KMS-11 (cell line): Measurements from ENCODE around the gene WASF3.
"Not testable (repeated sequence)": the region's sequence is repeated elsewhere in the genome, so short reads cannot be mapped to it uniquely, and the experiment has no call there.

Source experiments
- H2AFZ ChIP-seq: fragments of 200-600 bp; sonication (generic); 2 replicates; pipeline ENCODE4 v1.6.1; 2016; ENCODE audit warnings: antibody characterized with exemption, mixed run types, low read depth
- H3K27ac ChIP-seq: fragments of 200-600 bp; sonication (generic); 2 replicates; pipeline ENCODE4 v1.6.1; 2016; ENCODE audit warnings: mild to moderate bottlenecking, mixed run types
- H3K27me3 ChIP-seq: fragments of 200-600 bp; sonication (generic); 2 replicates; pipeline ENCODE4 v1.6.1; 2017; ENCODE audit warnings: mild to moderate bottlenecking, low read depth, mixed run types, moderate library complexity; ENCODE audit not compliant: insufficient read depth
- H3K36me3 ChIP-seq: fragments of 200-600 bp; sonication (generic); 2 replicates; pipeline ENCODE4 v1.6.1; 2017; ENCODE audit warnings: mild to moderate bottlenecking, mixed run types; ENCODE audit not compliant: insufficient read depth
- H3K4me1 ChIP-seq: fragments of 200-600 bp; sonication (generic); 2 replicates; pipeline ENCODE4 v1.6.1; 2016; ENCODE audit warnings: mild to moderate bottlenecking, low read depth, mixed run types; ENCODE audit not compliant: poor library complexity, severe bottlenecking
- H3K4me2 ChIP-seq: fragments of 200-600 bp; sonication (generic); 2 replicates; pipeline ENCODE4 v1.7.0; 2016; ENCODE audit warnings: mild to moderate bottlenecking, mixed run types
- H3K4me3 ChIP-seq: fragments of 200-600 bp; sonication (generic); IDR thresholded peaks from 2 replicates; pipeline ENCODE4 v1.6.1; 2017; ENCODE audit warnings: low read depth, low read length, mixed read lengths; ENCODE audit not compliant: insufficient read depth
- H3K79me2 ChIP-seq: fragments of 200-600 bp; sonication (generic); 2 replicates; pipeline ENCODE4 v1.6.1; 2016; ENCODE audit warnings: low read depth, mixed run types; ENCODE audit not compliant: insufficient read depth
- H3K9ac ChIP-seq: fragments of 200-600 bp; sonication (generic); 2 replicates; pipeline ENCODE4 v1.6.1; 2016; ENCODE audit warnings: mild to moderate bottlenecking, mixed run types
- H4K20me1 ChIP-seq: fragments of 200-600 bp; sonication (generic); 2 replicates; pipeline ENCODE4 v1.6.1; 2016; ENCODE audit warnings: mild to moderate bottlenecking, mixed run types; ENCODE audit not compliant: insufficient read depth
- CTCF ChIP-seq: fragments of 200-600 bp; sonication (generic); conservative IDR thresholded peaks from 2 replicates; pipeline ENCODE4 v1.6.1; 2017; ENCODE audit warnings: low read depth, mild to moderate bottlenecking, antibody characterized with exemption, low read length, moderate library complexity, mixed read lengths

The WASF3 gene

GRCh38 chr13:26629260-26629825 is 71.9 kb downstream of the WASF3 start:
- no peak overlapping the region for H2AFZ ChIP-seq
- no peaks in the 10 kb centered on the region for H3K27me3 ChIP-seq
- no peak overlapping the region for H3K4me2 ChIP-seq
- no peaks in the 10 kb centered on the region for H3K36me3 ChIP-seq
- H3K4me1 ChIP-seq: no peaks in the 10 kb centered on the region
- no peaks in the 10 kb centered on the region for H3K79me2 ChIP-seq
- no peaks in the 10 kb centered on the region for H4K20me1 ChIP-seq
- TF ChIP-seq CTCF: no peak
- H3K27ac ChIP-seq: no peak overlapping the region
- no peak overlapping the region for H3K9ac ChIP-seq
- no peak overlapping the region for H3K4me3 ChIP-seq

GRCh38 chr13:26635634-26636033 is 78.2 kb downstream of the WASF3 start:
- H3K9ac ChIP-seq, H3K4me3 ChIP-seq, H3K4me1 ChIP-seq, H4K20me1 ChIP-seq, H3K27ac ChIP-seq, H3K36me3 ChIP-seq, H3K79me2 ChIP-seq, H2AFZ ChIP-seq, H3K27me3 ChIP-seq, H3K4me2 ChIP-seq: not testable (repeated sequence)

- H3K4me2 ChIP-seq, H2AFZ ChIP-seq, H3K4me3 ChIP-seq, H3K27ac ChIP-seq, H3K9ac ChIP-seq, H4K20me1 ChIP-seq, H3K27me3 ChIP-seq, H3K4me1 ChIP-seq, H3K36me3 ChIP-seq, H3K79me2 ChIP-seq: not testable (repeated sequence)
Observed at GRCh38 chr13:26636073-26636472, 78.6 kb downstream of the WASF3 start.

DNA sequence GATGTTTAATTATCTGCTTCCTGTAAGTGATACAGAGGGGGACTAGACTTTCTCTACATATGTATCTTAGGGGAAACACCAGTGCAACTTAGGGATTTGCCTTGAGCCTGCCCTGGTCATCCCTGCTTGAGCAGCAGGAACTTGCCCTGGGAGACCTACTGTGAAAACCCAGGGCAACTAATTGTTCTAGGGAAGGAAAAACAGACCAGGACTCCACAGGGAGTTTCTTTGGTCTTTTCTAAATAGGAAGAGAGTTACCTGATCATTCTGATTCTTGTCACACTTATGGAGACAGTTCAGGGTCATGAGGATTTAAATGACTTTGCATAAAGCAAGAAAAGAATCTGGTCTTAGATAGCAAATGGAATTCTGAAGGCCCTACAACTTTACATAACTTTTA is 89.1 kb downstream of the WASF3 start:
- H3K4me3 ChIP-seq: no peak overlapping the region
- no peaks in the 10 kb centered on the region for H4K20me1 ChIP-seq
- H3K4me2 ChIP-seq: no peak overlapping the region
- H3K36me3 ChIP-seq: no peaks in the 10 kb centered on the region
- no peak overlapping the region for H2AFZ ChIP-seq
- no peak overlapping the region for H3K9ac ChIP-seq
- H3K4me1 ChIP-seq: no peaks in the 10 kb centered on the region
- TF ChIP-seq CTCF: no peak
- no peak overlapping the region for H3K27ac ChIP-seq
- H3K27me3 ChIP-seq: no peaks in the 10 kb centered on the region
- H3K79me2 ChIP-seq: no peaks in the 10 kb centered on the region

- TF ChIP-seq CTCF: no peak
- H4K20me1 ChIP-seq: no peaks in the 10 kb centered on the region
- no peak overlapping the region for H3K27ac ChIP-seq
- H3K27me3 ChIP-seq: no peaks in the 10 kb centered on the region
- no peaks in the 10 kb centered on the region for H3K4me1 ChIP-seq
- no peak overlapping the region for H2AFZ ChIP-seq
- no peaks in the 10 kb centered on the region for H3K79me2 ChIP-seq
- H3K4me2 ChIP-seq: no peak overlapping the region
- H3K9ac ChIP-seq: no peak overlapping the region
- no peaks in the 10 kb centered on the region for H3K36me3 ChIP-seq
- H3K4me3 ChIP-seq: no peak overlapping the region
Observed at GRCh38 chr13:26651234-26651633, 93.8 kb downstream of the WASF3 start.
